Measurements from ENCODE around the gene CLDN7. TPM values are rescaled to one million over a fixed set of nuclear protein-coding genes. Genes with fewer than 3 reads are reported as not detected.

Gene CLDN7
- total and polyA plus RNA-seq, 2 donors from 2014 or later, result 119 to 233 TPM

DNA sequence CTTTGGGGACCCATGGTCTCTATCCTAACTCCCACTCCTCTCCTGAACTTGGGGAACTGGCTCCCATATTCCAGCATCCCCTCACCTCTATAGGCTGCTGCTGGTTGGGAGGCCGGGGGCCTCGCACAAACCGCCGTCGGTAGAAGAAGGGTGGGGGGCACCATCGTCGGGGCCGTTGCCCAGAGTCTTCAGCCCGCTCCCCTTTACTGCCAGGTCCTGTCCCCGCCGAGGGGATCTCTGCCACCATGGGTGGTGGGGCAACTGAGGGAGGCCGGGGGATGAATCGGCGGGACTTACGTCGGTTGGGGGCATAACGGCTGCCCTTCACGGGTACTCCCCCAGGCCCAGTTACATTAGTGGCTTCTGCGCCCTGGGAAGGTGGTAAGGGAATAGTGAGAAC is 27.9 kb upstream of the CLDN7 start:
- TF ChIP-seq, protein P1, sequence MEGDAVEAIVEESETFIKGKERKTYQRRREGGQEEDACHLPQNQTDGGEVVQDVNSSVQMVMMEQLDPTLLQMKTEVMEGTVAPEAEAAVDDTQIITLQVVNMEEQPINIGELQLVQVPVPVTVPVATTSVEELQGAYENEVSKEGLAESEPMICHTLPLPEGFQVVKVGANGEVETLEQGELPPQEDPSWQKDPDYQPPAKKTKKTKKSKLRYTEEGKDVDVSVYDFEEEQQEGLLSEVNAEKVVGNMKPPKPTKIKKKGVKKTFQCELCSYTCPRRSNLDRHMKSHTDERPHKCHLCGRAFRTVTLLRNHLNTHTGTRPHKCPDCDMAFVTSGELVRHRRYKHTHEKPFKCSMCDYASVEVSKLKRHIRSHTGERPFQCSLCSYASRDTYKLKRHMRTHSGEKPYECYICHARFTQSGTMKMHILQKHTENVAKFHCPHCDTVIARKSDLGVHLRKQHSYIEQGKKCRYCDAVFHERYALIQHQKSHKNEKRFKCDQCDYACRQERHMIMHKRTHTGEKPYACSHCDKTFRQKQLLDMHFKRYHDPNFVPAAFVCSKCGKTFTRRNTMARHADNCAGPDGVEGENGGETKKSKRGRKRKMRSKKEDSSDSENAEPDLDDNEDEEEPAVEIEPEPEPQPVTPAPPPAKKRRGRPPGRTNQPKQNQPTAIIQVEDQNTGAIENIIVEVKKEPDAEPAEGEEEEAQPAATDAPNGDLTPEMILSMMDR (IDR thresholded peaks at IDR 0.05; ENCODE audit: borderline replicate concordance, extremely low read depth, insufficient read depth), result no peak
- no peak overlapping the region for H3K9ac ChIP-seq (ENCODE audit: low read length in 3 of 3)
- FAIRE-seq (no peak), DNase-seq (no peak)
- H3K27ac ChIP-seq (ENCODE audit: low read depth in 2 of 2, low read length in 2 of 2), result no peak overlapping the region
- intact Hi-C loops (cut with DNase I), result no loop called here
- no peak overlapping the region for H3K4me3 ChIP-seq (ENCODE audit: low read length in 3 of 3)
- no peaks in the 10 kb centered on the region for H3K36me3 ChIP-seq (ENCODE audit: control insufficient read depth in 2 of 3, insufficient read depth in 3 of 3, low read length in 3 of 3)
- H3K27me3 ChIP-seq (ENCODE audit: control insufficient read depth, insufficient read depth, low read length), result peaks cover under 1% of the 10 kb centered on the region
- H3K4me1 ChIP-seq (ENCODE audit: control insufficient read depth in 2 of 3, insufficient read depth in 2 of 3, low read depth in 1 of 3, low read length in 3 of 3), result peaks cover 0 to 15% (median 9%) of the 10 kb centered on the region in 3 donors
- no peaks in the 10 kb centered on the region for H3K9me3 ChIP-seq (ENCODE audit: control insufficient read depth in 2 of 3, insufficient read depth in 1 of 3, low read length in 3 of 3)

DNA sequence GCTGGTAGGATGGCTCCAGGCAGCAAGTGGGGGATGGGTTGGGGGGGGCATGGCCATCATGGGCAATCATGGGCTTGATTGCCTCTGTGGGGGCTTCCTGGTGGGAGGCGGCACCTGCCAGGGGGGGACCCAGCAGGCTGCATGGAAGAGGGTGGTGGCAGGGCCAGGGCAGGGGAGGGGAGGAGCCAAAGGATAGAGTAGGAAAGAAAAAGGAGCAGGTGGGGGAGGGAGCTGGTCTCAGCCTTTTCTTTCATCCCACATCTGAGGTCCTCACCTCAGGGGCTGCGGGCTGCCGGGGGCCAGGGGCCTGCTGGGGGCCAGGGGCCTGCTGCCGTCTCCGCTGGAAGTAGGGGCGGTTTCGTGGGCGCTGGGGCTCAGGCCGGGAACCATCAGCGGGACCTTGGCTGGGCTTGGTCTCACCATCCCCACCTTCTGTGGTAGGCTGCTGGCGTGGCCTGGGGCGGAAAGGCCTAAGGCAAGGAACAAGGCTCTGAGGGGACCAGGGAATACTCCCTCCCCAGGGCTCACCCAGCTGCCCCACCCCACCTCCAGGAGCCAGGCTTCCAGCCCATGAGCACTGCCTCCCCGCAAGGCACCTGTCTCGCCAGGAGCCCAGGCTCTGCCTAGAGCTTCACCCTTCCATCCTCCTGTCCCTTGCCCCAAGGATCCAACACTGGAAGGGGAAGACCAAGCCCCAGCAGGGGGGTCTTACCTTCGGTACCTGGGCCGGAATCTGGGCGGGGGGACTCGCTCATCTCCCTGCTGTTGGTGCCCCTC is 27.2 kb upstream of the CLDN7 start:
- no peaks in the 10 kb centered on the region for H3K27me3 ChIP-seq (ENCODE audit: control insufficient read depth, insufficient read depth, low read length)
- H3K9me3 ChIP-seq (ENCODE audit: control insufficient read depth in 2 of 3, insufficient read depth in 1 of 3, low read length in 3 of 3), result no peaks in the 10 kb centered on the region
- H3K9ac ChIP-seq (ENCODE audit: low read length in 3 of 3), result no peak overlapping the region
- TF ChIP-seq, protein P1 (IDR thresholded peaks at IDR 0.05; ENCODE audit: borderline replicate concordance, extremely low read depth, insufficient read depth), result no peak
- intact Hi-C loops (cut with DNase I), result no loop called here
- no peak overlapping the region for H3K27ac ChIP-seq (ENCODE audit: low read depth in 2 of 2, low read length in 2 of 2)
- no peak for FAIRE-seq
- H3K4me1 ChIP-seq (ENCODE audit: control insufficient read depth in 2 of 3, insufficient read depth in 2 of 3, low read depth in 1 of 3, low read length in 3 of 3), result peaks cover 0 to 15% (median 6%) of the 10 kb centered on the region in 3 donors
- DNase-seq, result no peak
- H3K36me3 ChIP-seq (ENCODE audit: control insufficient read depth in 2 of 3, insufficient read depth in 3 of 3, low read length in 3 of 3), result no peaks in the 10 kb centered on the region
- no peak overlapping the region for H3K4me3 ChIP-seq (ENCODE audit: low read length in 3 of 3)

DNA sequence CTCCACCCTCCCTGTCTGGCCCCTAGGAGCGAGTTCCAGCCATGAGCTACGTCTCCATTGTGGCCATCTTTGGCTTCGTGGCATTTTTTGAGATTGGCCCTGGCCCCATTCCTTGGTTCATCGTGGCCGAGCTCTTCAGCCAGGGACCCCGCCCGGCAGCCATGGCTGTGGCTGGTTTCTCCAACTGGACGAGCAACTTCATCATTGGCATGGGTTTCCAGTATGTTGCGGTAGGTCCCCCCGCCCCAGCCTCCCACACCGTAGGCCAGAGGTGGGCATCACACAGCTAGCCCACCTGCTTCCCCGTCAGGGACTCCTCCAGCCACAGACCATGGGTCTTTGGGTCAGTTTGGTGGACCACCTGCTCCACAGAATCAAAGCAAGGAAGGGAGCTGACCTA is 23.4 kb upstream of the CLDN7 start:
- intact Hi-C loops (cut with DNase I), result no loop called here
- TF ChIP-seq, protein P1 (IDR thresholded peaks at IDR 0.05; ENCODE audit: borderline replicate concordance, extremely low read depth, insufficient read depth), result no peak
- FAIRE-seq, result no peak

More for the DNA sequence above, 23.4 kb upstream of the CLDN7 start:
- DNase-seq, result no peak
- no peaks in the 10 kb centered on the region for H3K9me3 ChIP-seq (ENCODE audit: control insufficient read depth in 2 of 3, insufficient read depth in 1 of 3, low read length in 3 of 3)
- H3K9ac ChIP-seq (ENCODE audit: low read length in 3 of 3), result no peak overlapping the region
- H3K27ac ChIP-seq (ENCODE audit: low read depth in 2 of 2, low read length in 2 of 2), result no peak overlapping the region
- peaks cover 0 to 10% (median 0%) of the 10 kb centered on the region in 3 donors for H3K4me1 ChIP-seq (ENCODE audit: control insufficient read depth in 2 of 3, insufficient read depth in 2 of 3, low read depth in 1 of 3, low read length in 3 of 3)
- no peaks in the 10 kb centered on the region for H3K27me3 ChIP-seq (ENCODE audit: control insufficient read depth, insufficient read depth, low read length)
- no peak overlapping the region for H3K4me3 ChIP-seq (ENCODE audit: low read length in 3 of 3)
- H3K36me3 ChIP-seq (ENCODE audit: control insufficient read depth in 2 of 3, insufficient read depth in 3 of 3, low read length in 3 of 3), result no peaks in the 10 kb centered on the region

Data from kidney (tissue), 14 donors.